ENCODE results near the gene CST2. TPM values are rescaled to one million over a fixed set of nuclear protein-coding genes. Genes with fewer than 3 reads are reported as not detected.
A peak's percentile ranks its signal among the peaks of the same experiment; 100 is the strongest.
"Not testable (repeated sequence)": the region's sequence is repeated elsewhere in the genome, so short reads cannot be mapped to it uniquely, and the experiment has no call there.

CST2 gene
- total RNA-seq, 4 donors from 2014 or later: not detected

GRCh38 chr20:23800865-23801264 lies 25.7 kb downstream of the CST2 start:
- Histone ChIP-seq H3K27me3 (no peaks in the 10 kb centered on the region), H3K27ac (no peak overlapping the region), H3K4me3 (no peak overlapping the region), H3K36me3 (no peaks in the 10 kb centered on the region), H3K4me1 (no peaks in the 10 kb centered on the region), H3K9me3 (no peaks in the 10 kb centered on the region)
- TF ChIP-seq, protein P1, sequence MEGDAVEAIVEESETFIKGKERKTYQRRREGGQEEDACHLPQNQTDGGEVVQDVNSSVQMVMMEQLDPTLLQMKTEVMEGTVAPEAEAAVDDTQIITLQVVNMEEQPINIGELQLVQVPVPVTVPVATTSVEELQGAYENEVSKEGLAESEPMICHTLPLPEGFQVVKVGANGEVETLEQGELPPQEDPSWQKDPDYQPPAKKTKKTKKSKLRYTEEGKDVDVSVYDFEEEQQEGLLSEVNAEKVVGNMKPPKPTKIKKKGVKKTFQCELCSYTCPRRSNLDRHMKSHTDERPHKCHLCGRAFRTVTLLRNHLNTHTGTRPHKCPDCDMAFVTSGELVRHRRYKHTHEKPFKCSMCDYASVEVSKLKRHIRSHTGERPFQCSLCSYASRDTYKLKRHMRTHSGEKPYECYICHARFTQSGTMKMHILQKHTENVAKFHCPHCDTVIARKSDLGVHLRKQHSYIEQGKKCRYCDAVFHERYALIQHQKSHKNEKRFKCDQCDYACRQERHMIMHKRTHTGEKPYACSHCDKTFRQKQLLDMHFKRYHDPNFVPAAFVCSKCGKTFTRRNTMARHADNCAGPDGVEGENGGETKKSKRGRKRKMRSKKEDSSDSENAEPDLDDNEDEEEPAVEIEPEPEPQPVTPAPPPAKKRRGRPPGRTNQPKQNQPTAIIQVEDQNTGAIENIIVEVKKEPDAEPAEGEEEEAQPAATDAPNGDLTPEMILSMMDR (IDR thresholded peaks at IDR 0.05): no peak
- TF ChIP-seq POLR2A (IDR thresholded peaks at IDR 0.05): no peak
- DNase-seq: no peak
- intact Hi-C loops (cut with DNase I; ENCODE audit: low total_unique reads): no loop called here

GRCh38 chr20:23799216-23799847 lies 27.2 kb downstream of the CST2 start:
- H3K27me3 ChIP-seq; H3K9me3 ChIP-seq; DNase-seq; H3K36me3 ChIP-seq; intact Hi-C loops (cut with DNase I; ENCODE audit: low total_unique reads); H3K4me1 ChIP-seq; H3K4me3 ChIP-seq; H3K27ac ChIP-seq: not testable (repeated sequence)
- TF ChIP-seq, protein P1 (IDR thresholded peaks at IDR 0.05): peak in 2 of 4 experiments; percentile 22 to 30

- DNase-seq: no peak
- Histone ChIP-seq H3K36me3 (no peaks in the 10 kb centered on the region), H3K27ac (no peak overlapping the region), H3K27me3 (no peaks in the 10 kb centered on the region), H3K4me3 (no peak overlapping the region), H3K9me3 (no peaks in the 10 kb centered on the region), H3K4me1 (no peaks in the 10 kb centered on the region)
- no peak for TF ChIP-seq POLR2A (IDR thresholded peaks at IDR 0.05)
- TF ChIP-seq, protein P1 (IDR thresholded peaks at IDR 0.05): no peak
- intact Hi-C loops (cut with DNase I; ENCODE audit: low total_unique reads): no loop called here
Observed at GRCh38 chr20:23795526-23795925, 31.0 kb downstream of the CST2 start.

DNA sequence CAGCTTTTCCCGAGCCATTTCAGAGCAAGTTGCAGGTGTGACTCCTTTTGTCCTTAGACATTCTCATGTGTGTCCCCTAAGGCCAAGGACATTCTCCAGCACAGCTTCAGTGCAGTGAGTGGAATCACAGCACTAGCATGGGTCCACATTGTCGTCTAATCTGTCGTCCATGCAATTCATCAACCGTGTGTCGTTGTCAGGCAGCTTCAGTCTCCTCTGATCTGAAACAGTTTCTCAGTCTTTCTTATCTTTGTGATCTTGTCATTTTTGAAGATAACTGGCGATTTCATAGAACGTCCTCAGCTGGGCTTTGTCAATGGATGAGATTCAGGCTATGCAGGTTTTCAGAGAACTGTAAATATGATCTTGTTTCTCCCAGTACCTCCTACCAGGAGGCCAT lies 31.7 kb downstream of the CST2 start:
- no peak for DNase-seq
- H3K9me3 ChIP-seq: no peaks in the 10 kb centered on the region
- intact Hi-C loops (cut with DNase I; ENCODE audit: low total_unique reads): no loop called here
- H3K27me3 ChIP-seq: no peaks in the 10 kb centered on the region
- H3K27ac ChIP-seq: no peak overlapping the region
- H3K36me3 ChIP-seq: no peaks in the 10 kb centered on the region
- no peak overlapping the region for H3K4me3 ChIP-seq
- no peaks in the 10 kb centered on the region for H3K4me1 ChIP-seq
- no peak for TF ChIP-seq POLR2A (IDR thresholded peaks at IDR 0.05)
- TF ChIP-seq, protein P1 (IDR thresholded peaks at IDR 0.05): no peak

- Histone ChIP-seq H3K27me3 (no peaks in the 10 kb centered on the region), H3K9me3 (no peaks in the 10 kb centered on the region), H3K4me3 (no peak overlapping the region), H3K4me1 (no peaks in the 10 kb centered on the region), H3K27ac (no peak overlapping the region), H3K36me3 (no peaks in the 10 kb centered on the region)
- TF ChIP-seq POLR2A (IDR thresholded peaks at IDR 0.05): no peak
- TF ChIP-seq, protein P1 (IDR thresholded peaks at IDR 0.05): no peak
- DNase-seq: no peak
- intact Hi-C loops (cut with DNase I; ENCODE audit: low total_unique reads): no loop called here
Observed at GRCh38 chr20:23794065-23794464, 32.5 kb downstream of the CST2 start.
